Suprapubic skin (tissue), 4 donors: ENCODE measurements around the gene EME1. TPM values are rescaled to one million over a fixed set of nuclear protein-coding genes. Genes with fewer than 3 reads are reported as not detected.
A peak's percentile ranks its signal among the peaks of the same experiment; 100 is the strongest.

ENCODE experiments used
- DNase-seq, 2 donors: peaks; one replicate each; pipeline ENCODE4 v3.0.0-alpha.2; 2019; ENCODE audit warnings: low spot score in 2 of 2
- H3K27ac ChIP-seq: fragments of 200-600 bp; sonication (generic); one replicate; pipeline ENCODE4 v1.5.1; 2019
- H3K27me3 ChIP-seq: fragments of 200-600 bp; sonication (generic); one replicate; pipeline ENCODE4 v1.5.1; 2019
- H3K36me3 ChIP-seq: fragments of 200-600 bp; sonication (generic); one replicate; pipeline ENCODE4 v1.5.1; 2019
- H3K4me1 ChIP-seq: fragments of 200-600 bp; sonication (generic); one replicate; pipeline ENCODE4 v1.5.1; 2019
- H3K4me3 ChIP-seq: fragments of 200-600 bp; sonication (generic); one replicate; pipeline ENCODE4 v1.5.1; 2019; ENCODE audit warnings: mild to moderate bottlenecking
- H3K9me3 ChIP-seq: fragments of 200-600 bp; sonication (generic); one replicate; pipeline ENCODE4 v1.5.1; 2019
- CTCF ChIP-seq, 2 donors: fragments of 200-600 bp in 1 of 2; fragments of 450-650 bp in 1 of 2; sonication (generic) in 1 of 2; IDR thresholded peaks; one replicate each; pipeline ENCODE4 v1.5.1; 2016 to 2019; ENCODE audit warnings: antibody characterized with exemption in 2 of 2, mild to moderate bottlenecking in 1 of 2, moderate library complexity in 1 of 2
- EP300 ChIP-seq: sonication (generic); formaldehyde crosslinking; IDR thresholded peaks from one replicate; pipeline ENCODE4 v1.6.1; 2017; ENCODE audit warnings: antibody characterized with exemption
- POLR2A ChIP-seq, 2 donors: fragments of 450-650 bp; IDR thresholded peaks; one replicate each; pipeline ENCODE4 v1.6.1; 2017; ENCODE audit warnings: antibody characterized with exemption in 2 of 2, mild to moderate bottlenecking in 2 of 2, moderate library complexity in 2 of 2
- POLR2AphosphoS5 ChIP-seq, 3 donors: sonication (generic); formaldehyde crosslinking; IDR thresholded peaks; one replicate each; pipeline ENCODE4 v1.6.1; 2017; ENCODE audit warnings: antibody characterized with exemption in 3 of 3
- WGBS: methylation state at CpG from one replicate; pipeline ENCODE4 v1.1.5; 2018; 5-methylcytosine and 5-hydroxymethylcytosine counted together
- total RNA-seq, 4 donors: library from RNA; depleted of rRNA; stranded (reverse); fragments of >200 nt; gene quantifications; one replicate each; pipeline ENCODE4 v1.1.0, GENCODE V29; 2016

Gene EME1
- total RNA-seq, 4 donors from 2014 or later: 0.39 to 2.5 (median 0.98) TPM

GRCh38 chr17:50347117-50347893 lies 25.7 kb upstream of the EME1 start:
- H3K27me3 ChIP-seq: no peaks in the 10 kb centered on the region
- H3K27ac ChIP-seq: no peak overlapping the region
- peaks cover 5% of the 10 kb centered on the region for H3K36me3 ChIP-seq
- H3K4me1 ChIP-seq: peaks cover 34% of the 10 kb centered on the region
- TF ChIP-seq EP300 (no peak), POLR2A (IDR thresholded peaks at IDR 0.05) (no peak), POLR2AphosphoS5 (IDR thresholded peaks at IDR 0.05) (no peak)
- no peaks in the 10 kb centered on the region for H3K9me3 ChIP-seq
- DNase-seq: peak; percentile 64 to 69
- whole genome bisulfite sequencing: 22% methylated on average over 16 of the region's 17 CpGs
- peak overlapping the region; percentile 74 for H3K4me3 ChIP-seq

- no peaks in the 10 kb centered on the region for H3K9me3 ChIP-seq
- H3K4me3 ChIP-seq: no peak overlapping the region
- peaks cover 9% of the 10 kb centered on the region for H3K36me3 ChIP-seq
- no peak overlapping the region for H3K27ac ChIP-seq
- TF ChIP-seq CTCF (IDR thresholded peaks at IDR 0.05) (no peak), EP300 (no peak), POLR2A (IDR thresholded peaks at IDR 0.05) (no peak), POLR2AphosphoS5 (IDR thresholded peaks at IDR 0.05) (no peak)
- no peaks in the 10 kb centered on the region for H3K27me3 ChIP-seq
- no peak for DNase-seq
- peaks cover 34% of the 10 kb centered on the region for H3K4me1 ChIP-seq
- 65% methylated on average over 3 of the region's 3 CpGs for WGBS
Observed at GRCh38 chr17:50347894-50348291, 25.1 kb upstream of the EME1 start.

GRCh38 chr17:50348522-50349242 lies 24.3 kb upstream of the EME1 start:
- H3K27me3 ChIP-seq: no peaks in the 10 kb centered on the region
- peaks cover 34% of the 10 kb centered on the region for H3K4me1 ChIP-seq
- H3K36me3 ChIP-seq: peaks cover 17% of the 10 kb centered on the region
- DNase-seq: peak; percentile 56 to 67
- WGBS: 55% methylated on average over 6 of the region's 7 CpGs
- TF ChIP-seq EP300 (no peak), POLR2A (IDR thresholded peaks at IDR 0.05) (no peak), CTCF (IDR thresholded peaks at IDR 0.05) (no peak), POLR2AphosphoS5 (IDR thresholded peaks at IDR 0.05) (no peak)
- no peaks in the 10 kb centered on the region for H3K9me3 ChIP-seq
- H3K4me3 ChIP-seq: no peak overlapping the region
- no peak overlapping the region for H3K27ac ChIP-seq

GRCh38 chr17:50349243-50349600 lies 23.8 kb upstream of the EME1 start:
- no peak overlapping the region for H3K4me3 ChIP-seq
- peak in 1 of 2 donors; percentile 56 for DNase-seq
- peaks cover 34% of the 10 kb centered on the region for H3K4me1 ChIP-seq
- H3K27ac ChIP-seq: no peak overlapping the region
- H3K36me3 ChIP-seq: peaks cover 22% of the 10 kb centered on the region
- 94% methylated on average over 5 of the region's 5 CpGs for WGBS
- TF ChIP-seq POLR2AphosphoS5 (IDR thresholded peaks at IDR 0.05) (no peak), EP300 (no peak)
- no peaks in the 10 kb centered on the region for H3K9me3 ChIP-seq
- no peaks in the 10 kb centered on the region for H3K27me3 ChIP-seq

- H3K9me3 ChIP-seq: no peaks in the 10 kb centered on the region
- WGBS: 88% methylated on average over 2 of the region's 2 CpGs
- peaks cover 37% of the 10 kb centered on the region for H3K36me3 ChIP-seq
- DNase-seq: peak; percentile 35 to 59
- TF ChIP-seq EP300 (no peak), POLR2AphosphoS5 (IDR thresholded peaks at IDR 0.05) (no peak), POLR2A (IDR thresholded peaks at IDR 0.05) (no peak), CTCF (IDR thresholded peaks at IDR 0.05) (no peak)
- peaks cover 24% of the 10 kb centered on the region for H3K4me1 ChIP-seq
- no peak overlapping the region for H3K4me3 ChIP-seq
- no peaks in the 10 kb centered on the region for H3K27me3 ChIP-seq
- no peak overlapping the region for H3K27ac ChIP-seq
Observed at GRCh38 chr17:50350733-50351132, 22.3 kb upstream of the EME1 start.

GRCh38 chr17:50352072-50352692 lies 20.8 kb upstream of the EME1 start:
- DNase-seq: peak; percentile 63 to 70
- 73% methylated on average over 6 of the region's 6 CpGs for WGBS
- Histone ChIP-seq H3K9me3 (no peaks in the 10 kb centered on the region), H3K36me3 (peaks cover 52% of the 10 kb centered on the region), H3K4me1 (peaks cover 17% of the 10 kb centered on the region), H3K4me3 (no peak overlapping the region), H3K27ac (no peak overlapping the region), H3K27me3 (no peaks in the 10 kb centered on the region)
- TF ChIP-seq POLR2A (IDR thresholded peaks at IDR 0.05) (no peak), CTCF (IDR thresholded peaks at IDR 0.05) (no peak), EP300 (no peak), POLR2AphosphoS5 (IDR thresholded peaks at IDR 0.05) (no peak)
